Activated T-helper 2 cell treated with anti-CD3 and anti-CD28 coated beads, Interferon-gamma antibody, Interleukin-2, Interleukin-4, amounts not matched to agents 10 μg/mL and 5 μg/mL and 100 μg/mL, durations not matched to agents 14 hours and 24 hours and 36 hours (primary cell): ENCODE results near the gene ST8SIA4. TPM values are rescaled to one million over a fixed set of nuclear protein-coding genes. Genes with fewer than 3 reads are reported as not detected.

Source experiments
- DNase-seq: peaks from one replicate; pipeline ENCODE4 v3.0.0; 2021; ENCODE audit warnings: low spot score
- H3K27ac Mint-ChIP-seq: one replicate; pipeline ENCODE4 v1.8.0; 2021; ENCODE audit warnings: mixed read lengths
- H3K27me3 Mint-ChIP-seq: one replicate; pipeline ENCODE4 v1.8.0; 2021; ENCODE audit warnings: low read depth, mixed read lengths
- H3K36me3 Mint-ChIP-seq: one replicate; pipeline ENCODE4 v1.8.0; 2021; ENCODE audit warnings: low read depth, mixed read lengths
- H3K4me1 Mint-ChIP-seq: one replicate; pipeline ENCODE4 v1.8.0; 2021; ENCODE audit warnings: low read depth, mixed read lengths
- H3K4me3 Mint-ChIP-seq: one replicate; pipeline ENCODE4 v1.8.0; 2021; ENCODE audit warnings: low read depth, mild to moderate bottlenecking, moderate library complexity, mixed read lengths
- H3K9me3 Mint-ChIP-seq: one replicate; pipeline ENCODE4 v1.8.0; 2021; ENCODE audit warnings: mixed read lengths
- intact Hi-C: fragments of 100-400 bp; cut with micrococcal nuclease; formaldehyde crosslinking; loops from one replicate; pipeline ENCODE4 v1.15.1; 2023
- total RNA-seq: library from RNA; stranded (reverse); gene quantifications from 2 replicates; pipeline ENCODE4 v1.2.3, GENCODE V29; 2022

Gene ST8SIA4
- total RNA-seq, 1 donor from 2014 or later, result 79.1 TPM

- no peak for DNase-seq
- Mint-ChIP-seq H3K4me1 (peaks cover 66% of the 10 kb centered on the region), H3K4me3 (peak overlapping the region; percentile 64), H3K36me3 (peaks cover 75% of the 10 kb centered on the region), H3K9me3 (peaks cover 4% of the 10 kb centered on the region), H3K27me3 (no peaks in the 10 kb centered on the region), H3K27ac (peak overlapping the region; percentile 93)
- intact Hi-C loops, result loop anchor here (1.0 kb wide), 1 partner anchor 19 kb away; no protein-coding TSS in a partner anchor
Measured at GRCh38 chr5:100860407-100860806, 42.7 kb downstream of the ST8SIA4 start.

- Mint-ChIP-seq H3K27me3 (no peaks in the 10 kb centered on the region), H3K27ac (peak overlapping the region; percentile 48), H3K4me3 (no peak overlapping the region), H3K9me3 (no peaks in the 10 kb centered on the region), H3K4me1 (peaks cover 68% of the 10 kb centered on the region), H3K36me3 (peaks cover 75% of the 10 kb centered on the region)
- DNase-seq, result no peak
- intact Hi-C loops, result no loop called here
Measured at GRCh38 chr5:100858987-100859545, 44.0 kb downstream of the ST8SIA4 start.

GRCh38 chr5:100856462-100856861 is 46.6 kb downstream of the ST8SIA4 start:
- intact Hi-C loops, result no loop called here
- H3K27me3 Mint-ChIP-seq, result no peaks in the 10 kb centered on the region
- peak overlapping the region; percentile 83 for H3K27ac Mint-ChIP-seq
- H3K4me3 Mint-ChIP-seq, result peak overlapping the region; percentile 38
- peaks cover 76% of the 10 kb centered on the region for H3K36me3 Mint-ChIP-seq
- peaks cover 64% of the 10 kb centered on the region for H3K4me1 Mint-ChIP-seq
- H3K9me3 Mint-ChIP-seq, result no peaks in the 10 kb centered on the region
- DNase-seq, result no peak

GRCh38 chr5:100855937-100856430 is 47.1 kb downstream of the ST8SIA4 start:
- no peak for DNase-seq
- Mint-ChIP-seq H3K9me3 (no peaks in the 10 kb centered on the region), H3K4me1 (peaks cover 61% of the 10 kb centered on the region), H3K36me3 (peaks cover 72% of the 10 kb centered on the region), H3K27me3 (no peaks in the 10 kb centered on the region), H3K27ac (peak overlapping the region; percentile 83), H3K4me3 (peak overlapping the region; percentile 38)
- intact Hi-C loops, result no loop called here

GRCh38 chr5:100855295-100855694 is 47.8 kb downstream of the ST8SIA4 start:
- Mint-ChIP-seq H3K9me3 (no peaks in the 10 kb centered on the region), H3K4me1 (peaks cover 56% of the 10 kb centered on the region), H3K27ac (peak overlapping the region; percentile 97), H3K4me3 (peak overlapping the region; percentile 46), H3K27me3 (no peaks in the 10 kb centered on the region), H3K36me3 (peaks cover 68% of the 10 kb centered on the region)
- no peak for DNase-seq
- intact Hi-C loops, result no loop called here

GRCh38 chr5:100854591-100854990 is 48.5 kb downstream of the ST8SIA4 start:
- no peaks in the 10 kb centered on the region for H3K9me3 Mint-ChIP-seq
- H3K4me1 Mint-ChIP-seq, result peaks cover 50% of the 10 kb centered on the region
- H3K4me3 Mint-ChIP-seq, result no peak overlapping the region
- peaks cover 65% of the 10 kb centered on the region for H3K36me3 Mint-ChIP-seq
- DNase-seq, result no peak
- intact Hi-C loops, result no loop called here
- no peaks in the 10 kb centered on the region for H3K27me3 Mint-ChIP-seq
- peak overlapping the region; percentile 97 for H3K27ac Mint-ChIP-seq

GRCh38 chr5:100853582-100853981 is 49.5 kb downstream of the ST8SIA4 start:
- H3K4me3 Mint-ChIP-seq, result peak overlapping the region; percentile 72
- peaks cover 66% of the 10 kb centered on the region for H3K36me3 Mint-ChIP-seq
- no peak for DNase-seq
- no peaks in the 10 kb centered on the region for H3K27me3 Mint-ChIP-seq
- H3K9me3 Mint-ChIP-seq, result no peaks in the 10 kb centered on the region
- intact Hi-C loops, result loop anchor here (1.0 to 2.0 kb wide), 6 partner anchors 8 to 73 kb away; no protein-coding TSS in a partner anchor
- H3K4me1 Mint-ChIP-seq, result peaks cover 46% of the 10 kb centered on the region
- H3K27ac Mint-ChIP-seq, result peak overlapping the region; percentile 97

GRCh38 chr5:100852988-100853449 is 50.1 kb downstream of the ST8SIA4 start:
- no peaks in the 10 kb centered on the region for H3K27me3 Mint-ChIP-seq
- peaks cover 63% of the 10 kb centered on the region for H3K36me3 Mint-ChIP-seq
- peaks cover 42% of the 10 kb centered on the region for H3K4me1 Mint-ChIP-seq
- H3K9me3 Mint-ChIP-seq, result no peaks in the 10 kb centered on the region
- no peak for DNase-seq
- intact Hi-C loops, result loop anchor here (1.0 to 2.0 kb wide), 6 partner anchors 8 to 73 kb away; no protein-coding TSS in a partner anchor
- peak overlapping the region; percentile 97 for H3K27ac Mint-ChIP-seq
- peak overlapping the region; percentile 72 for H3K4me3 Mint-ChIP-seq

- Mint-ChIP-seq H3K36me3 (peaks cover 71% of the 10 kb centered on the region), H3K4me3 (no peak overlapping the region), H3K27me3 (no peaks in the 10 kb centered on the region), H3K9me3 (no peaks in the 10 kb centered on the region), H3K4me1 (peaks cover 48% of the 10 kb centered on the region), H3K27ac (peak overlapping the region; percentile 46)
- DNase-seq, result no peak
- intact Hi-C loops, result loop anchor here (2.0 kb wide), 1 partner anchor 25 kb away; no protein-coding TSS in a partner anchor
Measured at GRCh38 chr5:100852051-100852450, 51.0 kb downstream of the ST8SIA4 start.

GRCh38 chr5:100846772-100847171 is 56.3 kb downstream of the ST8SIA4 start:
- intact Hi-C loops, result no loop called here
- no peaks in the 10 kb centered on the region for H3K27me3 Mint-ChIP-seq
- H3K36me3 Mint-ChIP-seq, result peaks cover 61% of the 10 kb centered on the region
- no peaks in the 10 kb centered on the region for H3K9me3 Mint-ChIP-seq
- no peak overlapping the region for H3K4me3 Mint-ChIP-seq
- no peak for DNase-seq
- peak overlapping the region; percentile 54 for H3K27ac Mint-ChIP-seq
- H3K4me1 Mint-ChIP-seq, result peaks cover 47% of the 10 kb centered on the region

GRCh38 chr5:100842080-100842479 is 61.0 kb downstream of the ST8SIA4 start:
- DNase-seq, result no peak
- peak overlapping the region; percentile 60 for H3K27ac Mint-ChIP-seq
- H3K27me3 Mint-ChIP-seq, result no peaks in the 10 kb centered on the region
- H3K4me1 Mint-ChIP-seq, result peaks cover 75% of the 10 kb centered on the region
- H3K4me3 Mint-ChIP-seq, result peak overlapping the region; percentile 8
- peaks cover 65% of the 10 kb centered on the region for H3K36me3 Mint-ChIP-seq
- intact Hi-C loops, result no loop called here
- no peaks in the 10 kb centered on the region for H3K9me3 Mint-ChIP-seq

- Mint-ChIP-seq H3K27me3 (no peaks in the 10 kb centered on the region), H3K9me3 (no peaks in the 10 kb centered on the region), H3K36me3 (peaks cover 64% of the 10 kb centered on the region), H3K4me3 (peak overlapping the region; percentile 62), H3K27ac (peak overlapping the region; percentile 93), H3K4me1 (peaks cover 73% of the 10 kb centered on the region)
- intact Hi-C loops, result loop anchor here (1.0 to 2.0 kb wide), 2 partner anchors 19 to 49 kb away; no protein-coding TSS in a partner anchor
- DNase-seq, result no peak
Measured at GRCh38 chr5:100841358-100842076, 61.6 kb downstream of the ST8SIA4 start.

- peak overlapping the region; percentile 62 for H3K4me3 Mint-ChIP-seq
- H3K27ac Mint-ChIP-seq, result peak overlapping the region; percentile 93
- H3K36me3 Mint-ChIP-seq, result peaks cover 63% of the 10 kb centered on the region
- no peaks in the 10 kb centered on the region for H3K9me3 Mint-ChIP-seq
- H3K27me3 Mint-ChIP-seq, result no peaks in the 10 kb centered on the region
- intact Hi-C loops, result loop anchor here (1.0 to 2.0 kb wide), 7 partner anchors 9 to 60 kb away; no protein-coding TSS in a partner anchor
- DNase-seq, result no peak
- H3K4me1 Mint-ChIP-seq, result peaks cover 71% of the 10 kb centered on the region
Measured at GRCh38 chr5:100840789-100841188, 62.3 kb downstream of the ST8SIA4 start.
